T-helper 2 cell (primary cell): ENCODE results near the gene HSPA6.
"Not testable (repeated sequence)": the region's sequence is repeated elsewhere in the genome, so short reads cannot be mapped to it uniquely, and the experiment has no call there.

Experiments used
- DNase-seq, 5 experiments: peaks; one replicate each; pipeline versions ENCODE4 v3.0.0 to v3.0.0-alpha.2; 2012 to 2022
- total RNA-seq, 2 donors: gene quantifications; one replicate each; lab custom pipeline; 2026; lab: John Stamatoyannopoulos, UW

HSPA6 gene
- total RNA-seq, result 0 to 16.4 reads per million in 2 donors

DNA sequence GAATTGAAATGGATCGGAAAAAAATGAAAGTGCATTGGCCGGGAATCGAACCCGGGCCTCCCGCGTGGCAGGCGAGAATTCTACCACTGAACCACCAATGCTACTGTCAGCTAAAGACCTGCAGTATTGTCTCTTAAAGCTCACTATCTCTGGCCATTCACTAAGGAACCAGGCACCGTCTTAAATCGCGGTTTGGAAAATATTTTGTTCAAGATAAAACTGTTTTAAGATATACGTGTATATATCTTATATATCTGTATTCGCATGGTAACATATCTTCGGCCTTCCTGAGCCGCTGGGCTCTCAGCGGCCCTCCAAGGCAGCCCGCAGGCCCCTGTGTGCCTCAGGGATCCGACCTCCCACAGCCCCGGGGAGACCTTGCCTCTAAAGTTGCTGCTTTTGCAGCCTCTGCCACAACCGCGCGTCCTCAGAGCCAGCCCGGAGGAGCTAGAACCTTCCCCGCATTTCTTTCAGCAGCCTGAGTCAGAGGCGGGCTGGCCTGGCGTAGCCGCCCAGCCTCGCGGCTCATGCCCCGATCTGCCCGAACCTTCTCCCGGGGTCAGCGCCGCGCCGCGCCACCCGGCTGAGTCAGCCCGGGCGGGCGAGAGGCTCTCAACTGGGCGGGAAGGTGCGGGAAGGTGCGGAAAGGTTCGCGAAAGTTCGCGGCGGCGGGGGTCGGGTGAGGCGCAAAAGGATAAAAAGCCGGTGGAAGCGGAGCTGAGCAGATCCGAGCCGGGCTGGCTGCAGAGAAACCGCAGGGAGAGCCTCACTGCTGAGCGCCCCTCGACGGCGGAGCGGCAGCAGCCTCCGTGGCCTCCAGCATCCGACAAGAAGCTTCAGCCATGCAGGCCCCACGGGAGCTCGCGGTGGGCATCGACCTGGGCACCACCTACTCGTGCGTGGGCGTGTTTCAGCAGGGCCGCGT, at the start of gene HSPA6:
TSS of gene HSPA6 (plus strand) at position 724 of the 925 bp plus-strand sequence. CDS start at position 843, 119 bp downstream.
- peak; percentile 17 to 76 (median 56) for DNase-seq

DNA sequence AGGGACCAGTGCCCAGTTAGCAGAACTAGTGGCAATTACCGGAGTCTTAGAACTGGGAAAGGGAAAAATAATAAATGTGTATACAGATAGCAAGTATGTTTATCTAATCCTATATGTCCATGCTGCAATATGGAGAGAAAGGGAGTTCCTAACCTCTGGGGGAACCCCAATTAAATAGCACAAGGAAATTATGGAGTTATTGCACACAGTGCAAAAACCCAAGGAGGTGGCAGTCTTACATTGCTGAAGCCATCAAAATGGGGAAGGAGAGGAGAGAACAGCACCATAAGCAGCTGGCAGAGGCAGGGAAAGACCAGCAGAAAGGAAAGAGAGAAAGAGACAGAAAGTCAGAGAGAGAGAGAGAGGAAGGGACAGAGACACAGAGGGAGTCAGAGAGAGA, 46.6 kb upstream of the HSPA6 start:
- DNase-seq, result not testable (repeated sequence)

DNA sequence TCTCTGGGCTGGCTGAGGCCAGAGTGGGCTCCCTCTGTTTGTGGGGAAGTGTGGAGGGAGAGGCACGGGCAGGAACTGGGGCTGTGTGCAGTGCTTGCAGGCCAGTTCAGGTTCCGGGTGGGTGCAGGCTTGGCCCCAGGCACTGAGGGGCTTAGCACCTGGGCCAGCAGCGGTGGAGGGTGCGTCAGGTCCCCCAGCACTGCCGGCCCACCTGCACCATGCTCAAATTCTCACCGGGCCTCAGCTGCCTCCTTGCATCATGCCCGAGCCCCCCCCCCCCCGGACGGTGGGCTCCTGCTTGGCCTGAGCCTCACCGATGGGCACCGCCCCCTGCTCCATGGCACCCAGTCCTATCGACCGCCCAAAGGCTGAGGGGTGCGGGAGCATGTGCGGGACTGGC, 45.4 kb upstream of the HSPA6 start:
- no peak for DNase-seq

DNA sequence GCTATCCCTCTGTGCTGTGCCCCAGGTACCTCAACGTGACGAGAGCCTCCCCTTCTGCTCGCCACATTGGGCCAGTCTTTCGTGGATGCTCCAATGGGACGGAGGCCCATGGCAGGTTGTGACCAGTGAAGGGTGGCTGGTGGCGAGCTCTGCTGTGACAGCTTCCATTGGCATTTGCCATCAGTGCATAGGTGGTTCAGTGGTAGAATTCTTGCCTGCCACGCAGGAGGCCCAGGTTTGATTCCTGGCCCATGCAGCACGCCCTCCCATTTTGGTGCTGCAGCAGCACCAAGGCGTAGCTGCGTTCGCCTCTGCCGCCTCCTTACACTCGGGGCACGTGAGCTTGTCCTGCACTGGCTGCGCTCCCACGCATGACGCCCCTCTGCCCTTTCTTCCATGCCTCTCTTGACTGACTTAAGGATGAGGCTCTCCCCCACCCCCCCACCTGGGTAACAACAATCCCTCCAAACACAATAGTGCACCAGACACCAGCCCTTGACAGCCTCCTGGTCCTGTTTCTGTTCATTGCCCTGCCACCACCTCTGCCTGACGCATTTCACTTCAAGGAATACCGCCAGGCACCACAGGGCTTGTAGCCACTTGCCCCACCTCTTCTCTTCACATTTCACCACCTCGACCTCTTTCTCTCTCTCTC, 43.8 kb upstream of the HSPA6 start:
- DNase-seq, result no peak

DNA sequence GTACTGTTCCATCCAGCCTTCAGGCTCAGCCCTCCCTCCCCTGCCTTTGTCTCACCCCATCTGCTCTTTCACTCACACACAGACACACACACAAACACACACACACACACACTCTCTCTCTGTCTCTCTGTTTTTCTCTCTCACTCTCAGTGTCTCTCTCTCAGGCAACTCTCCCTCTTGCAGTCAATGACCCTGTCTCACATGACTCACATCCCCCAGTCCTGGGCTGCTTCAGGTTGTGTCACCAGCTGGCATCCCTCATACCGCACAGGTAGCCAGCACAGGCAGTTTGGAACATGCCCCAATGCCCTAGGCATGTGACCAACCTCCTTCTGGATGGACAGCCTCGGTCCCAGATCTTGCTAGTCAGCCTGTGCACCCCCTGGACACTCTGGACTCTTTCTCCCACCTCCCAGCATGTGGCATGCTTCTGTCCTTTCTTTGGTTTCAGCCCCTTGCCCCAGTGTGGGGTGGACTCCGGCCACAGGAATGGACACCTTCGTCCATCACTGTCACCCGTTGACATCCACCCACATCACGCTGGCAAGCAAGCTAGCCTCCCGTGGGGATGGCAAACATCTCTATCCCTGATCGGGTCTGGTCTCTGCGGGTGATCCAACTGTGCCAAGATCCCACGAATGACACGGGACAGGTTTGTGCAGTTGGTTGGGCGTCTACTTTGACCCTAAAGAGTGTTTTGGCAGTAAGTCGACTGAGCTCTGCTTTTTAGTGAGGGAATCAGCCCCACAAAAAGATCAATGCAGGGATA, 42.5 kb upstream of the HSPA6 start:
- no peak for DNase-seq

DNA sequence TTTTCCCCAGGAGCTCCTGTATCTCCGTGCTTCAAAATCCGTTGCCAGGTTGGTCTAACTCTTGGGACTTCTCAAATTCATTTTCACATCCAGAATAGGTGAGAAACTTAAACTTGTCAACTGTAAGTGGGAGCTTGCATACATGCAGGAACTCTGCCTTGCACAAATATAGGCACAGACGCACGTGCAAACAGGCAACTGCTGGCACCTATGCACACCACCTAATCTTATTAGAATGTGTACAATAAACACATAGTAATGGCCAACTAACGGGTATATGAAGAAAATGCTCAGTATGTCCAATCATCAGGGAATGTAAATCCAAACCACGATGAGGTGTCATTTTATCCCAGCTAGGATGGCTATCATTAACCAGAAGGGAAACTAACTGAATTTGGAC, 41.7 kb upstream of the HSPA6 start:
- DNase-seq, result no peak

DNA sequence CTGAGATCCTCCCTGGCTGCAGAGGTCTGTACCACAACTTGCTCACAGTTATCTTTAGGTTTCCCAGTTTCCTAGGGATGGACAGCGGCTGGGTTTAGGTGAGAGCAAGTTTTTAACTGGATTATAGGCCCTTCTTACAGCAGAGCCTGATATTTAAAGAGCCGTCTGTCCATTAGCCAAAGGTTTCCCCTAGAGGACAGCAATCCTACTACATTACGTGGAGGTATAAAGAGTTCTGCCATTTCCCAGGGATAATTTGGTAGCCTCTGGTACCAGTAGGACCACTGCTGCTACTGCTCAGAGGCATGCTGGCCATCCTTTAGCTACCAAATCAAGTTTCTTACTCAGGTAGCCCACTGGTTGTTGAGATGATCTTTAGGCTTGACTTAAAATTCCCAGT, 41.0 kb upstream of the HSPA6 start:
- DNase-seq, result no peak

DNA sequence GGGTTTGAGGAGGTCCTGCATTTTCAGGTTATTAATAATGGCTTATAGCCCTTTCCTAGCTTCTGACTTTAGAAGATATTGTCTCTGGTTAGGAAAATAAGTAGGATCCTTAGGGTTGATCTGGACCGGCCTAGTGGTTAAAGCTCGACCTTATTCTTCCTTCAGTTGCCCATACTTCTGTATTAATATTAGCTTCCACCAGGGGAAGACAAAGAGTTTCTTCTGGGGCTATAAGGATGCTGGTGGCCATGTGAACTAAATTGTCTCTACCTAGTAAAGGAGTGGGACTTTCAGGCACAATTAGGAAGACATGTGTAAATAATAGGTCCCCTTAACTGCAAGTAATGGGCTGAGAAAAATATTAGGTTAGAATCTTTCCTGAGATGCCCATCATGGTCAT, 39.7 kb upstream of the HSPA6 start:
- peak in 1 of 5 experiments; percentile 12 for DNase-seq

DNA sequence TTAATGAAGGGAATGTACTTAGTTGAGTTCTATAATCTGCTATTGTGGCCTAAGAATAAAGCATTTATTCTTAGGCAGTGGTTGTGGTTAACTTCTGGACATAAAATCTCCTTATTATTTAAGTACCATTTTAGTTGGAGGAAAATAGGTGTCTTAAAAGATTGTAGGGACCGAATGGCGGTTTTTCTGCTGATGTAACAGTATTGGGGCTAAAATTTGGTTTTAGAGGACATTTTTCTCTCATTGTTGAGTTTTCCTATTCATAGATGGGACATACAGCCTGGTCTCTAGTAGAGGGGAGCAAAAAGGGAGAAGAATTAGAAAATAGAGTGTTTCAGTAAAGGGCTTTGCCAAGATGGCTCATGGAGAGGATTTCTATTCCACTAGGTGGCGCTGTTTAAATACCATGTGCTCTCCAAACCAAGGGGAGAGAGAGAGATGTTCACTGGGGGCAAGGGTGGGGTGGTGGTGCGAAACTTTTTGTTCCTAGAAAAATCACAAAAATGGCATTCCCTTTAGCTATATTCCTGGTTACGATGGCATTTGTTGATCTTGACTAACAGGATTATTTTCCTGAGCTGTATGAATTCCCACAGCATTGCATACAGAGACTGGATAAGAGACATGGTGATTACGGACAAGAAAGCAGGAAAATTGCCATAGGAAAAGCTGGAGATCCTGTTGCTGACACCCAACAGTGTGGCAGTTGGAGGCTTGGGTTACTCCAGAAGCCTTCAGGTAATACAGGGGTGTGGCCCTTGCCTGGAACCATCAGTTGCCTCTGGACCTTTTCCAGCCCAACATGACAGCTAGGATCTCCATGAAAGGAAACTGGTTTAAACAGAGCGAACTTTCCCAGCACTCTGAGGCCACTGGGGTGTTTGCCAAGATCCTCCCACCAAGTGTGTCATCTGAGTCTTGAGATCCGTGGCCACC, 37.3 kb upstream of the HSPA6 start:
- peak in 3 of 5 experiments; percentile 9 to 64 (median 42) for DNase-seq

DNA sequence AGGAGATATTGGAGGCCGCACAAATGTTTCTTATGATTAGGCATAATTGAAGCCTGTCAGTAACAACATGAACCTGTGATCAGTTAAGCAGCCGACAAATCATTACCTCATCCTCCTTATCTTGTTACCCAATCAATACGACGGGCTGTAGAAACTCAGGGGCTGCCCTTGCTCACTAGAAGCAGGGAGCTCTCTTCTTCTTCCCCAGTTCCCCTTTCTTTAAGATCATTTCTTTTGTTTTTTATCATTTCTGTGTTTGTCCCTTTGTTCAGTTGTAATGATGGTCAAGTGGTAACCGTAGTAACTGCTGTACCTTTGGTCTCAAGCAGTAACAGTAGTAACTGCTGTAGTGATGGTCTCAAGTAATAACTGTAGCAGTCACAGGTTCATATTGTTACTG, 32.9 kb upstream of the HSPA6 start:
- peak in 1 of 5 experiments; percentile 66 for DNase-seq

DNA sequence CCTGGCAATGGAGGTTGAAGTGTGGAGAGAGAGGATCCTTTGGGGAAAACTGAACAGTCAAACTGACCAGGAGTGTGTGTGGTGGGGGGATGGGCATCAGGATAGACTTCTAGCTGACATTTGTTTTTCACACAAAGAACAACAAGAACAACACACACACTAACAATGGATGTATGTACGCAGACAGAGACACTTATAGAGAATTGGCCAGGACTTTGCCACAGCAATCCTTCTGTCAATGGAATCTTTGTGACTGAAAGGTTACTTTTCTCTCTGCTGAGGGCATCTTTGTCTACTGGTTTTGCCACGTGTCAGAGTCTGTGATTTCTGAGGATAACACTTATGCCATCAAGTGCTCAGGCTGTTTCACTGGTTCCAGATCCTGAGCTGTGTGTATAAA, 31.5 kb upstream of the HSPA6 start:
- no peak for DNase-seq

DNA sequence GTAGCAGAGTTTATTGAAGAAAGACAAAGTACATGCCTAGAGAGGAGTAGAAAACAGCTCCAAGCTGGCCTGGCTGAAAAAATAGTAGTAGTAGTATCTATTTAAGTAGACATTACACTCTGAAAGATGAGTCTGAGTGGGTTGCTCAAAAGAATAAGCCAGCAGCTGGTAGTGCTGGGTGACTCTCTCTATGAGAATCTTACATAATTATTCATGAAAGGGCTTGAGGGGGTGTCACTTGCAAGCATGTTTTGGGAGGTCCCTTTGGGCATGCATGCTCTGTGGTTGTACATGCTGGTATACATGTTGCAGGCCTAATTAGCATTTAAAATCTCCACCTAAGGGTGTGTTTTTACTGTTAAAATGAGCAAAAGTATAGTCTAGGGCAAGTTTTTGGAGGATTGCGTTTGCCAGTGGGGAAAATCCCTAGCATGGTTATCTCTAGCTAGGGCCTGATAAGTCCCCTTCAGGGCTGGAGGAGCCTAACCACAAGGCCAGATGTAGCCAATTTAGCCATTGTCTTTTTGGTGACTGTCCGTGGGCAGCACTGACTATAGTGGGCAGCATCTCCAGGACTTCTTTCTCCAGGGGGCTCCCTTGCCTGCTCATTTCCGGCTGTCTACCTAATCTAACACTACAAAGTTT, 30.1 kb upstream of the HSPA6 start:
- DNase-seq, result no peak

DNA sequence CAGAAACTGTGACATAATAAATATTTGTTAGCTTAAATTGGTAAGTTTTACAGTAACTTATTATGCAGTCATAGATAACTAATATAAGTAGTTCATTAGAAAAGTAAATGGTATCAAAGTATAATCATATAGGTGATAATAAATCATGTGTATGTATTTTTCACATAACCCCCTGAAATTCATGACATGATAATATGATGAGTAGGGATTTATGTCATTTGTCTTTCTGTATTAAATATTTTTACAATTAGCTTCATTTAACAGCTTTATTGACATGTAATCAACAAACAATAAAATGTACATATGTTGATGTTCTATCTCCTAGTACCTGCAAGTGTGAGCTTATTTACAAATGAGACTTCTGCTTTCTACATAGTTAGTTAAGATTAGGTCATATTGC, 28.9 kb upstream of the HSPA6 start:
- DNase-seq, result no peak

DNA sequence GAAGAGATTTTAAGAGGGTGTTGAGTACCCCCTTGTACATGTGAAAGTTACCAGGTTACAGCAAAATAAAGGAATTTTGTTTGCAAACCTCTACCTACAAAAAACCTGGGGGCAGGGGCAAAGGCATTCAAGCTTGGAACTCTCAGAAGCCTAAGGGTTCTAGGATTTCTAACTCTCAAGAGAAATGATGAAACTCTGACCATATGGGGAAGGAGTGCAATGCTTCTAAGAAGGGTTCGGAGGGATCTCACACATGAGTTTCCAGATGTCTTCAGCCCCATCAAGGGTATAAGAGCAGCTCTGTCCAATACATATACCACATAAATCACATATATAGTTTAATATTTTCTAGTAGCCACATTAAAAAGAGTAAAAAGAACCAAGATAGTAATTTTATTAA, 26.4 kb upstream of the HSPA6 start:
- DNase-seq, result no peak

DNA sequence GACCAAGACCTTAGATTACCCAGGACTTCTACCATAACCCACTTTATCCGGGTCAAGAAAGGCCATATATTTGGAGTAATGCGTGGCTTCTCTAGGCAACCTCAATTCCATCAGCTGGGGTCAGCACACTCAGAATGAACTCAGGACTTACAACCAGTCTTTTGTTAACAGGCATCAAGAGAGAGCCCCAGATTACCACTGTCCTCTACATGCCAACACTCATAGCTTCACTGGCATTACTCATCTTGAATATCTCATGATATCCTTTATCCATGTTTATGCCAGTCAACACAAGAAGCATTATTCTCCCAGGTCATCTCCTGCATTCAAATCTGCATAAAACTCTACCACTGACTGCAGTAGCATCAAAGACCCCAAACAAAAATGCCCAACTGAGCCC, 25.7 kb upstream of the HSPA6 start:
- DNase-seq, result no peak

DNA sequence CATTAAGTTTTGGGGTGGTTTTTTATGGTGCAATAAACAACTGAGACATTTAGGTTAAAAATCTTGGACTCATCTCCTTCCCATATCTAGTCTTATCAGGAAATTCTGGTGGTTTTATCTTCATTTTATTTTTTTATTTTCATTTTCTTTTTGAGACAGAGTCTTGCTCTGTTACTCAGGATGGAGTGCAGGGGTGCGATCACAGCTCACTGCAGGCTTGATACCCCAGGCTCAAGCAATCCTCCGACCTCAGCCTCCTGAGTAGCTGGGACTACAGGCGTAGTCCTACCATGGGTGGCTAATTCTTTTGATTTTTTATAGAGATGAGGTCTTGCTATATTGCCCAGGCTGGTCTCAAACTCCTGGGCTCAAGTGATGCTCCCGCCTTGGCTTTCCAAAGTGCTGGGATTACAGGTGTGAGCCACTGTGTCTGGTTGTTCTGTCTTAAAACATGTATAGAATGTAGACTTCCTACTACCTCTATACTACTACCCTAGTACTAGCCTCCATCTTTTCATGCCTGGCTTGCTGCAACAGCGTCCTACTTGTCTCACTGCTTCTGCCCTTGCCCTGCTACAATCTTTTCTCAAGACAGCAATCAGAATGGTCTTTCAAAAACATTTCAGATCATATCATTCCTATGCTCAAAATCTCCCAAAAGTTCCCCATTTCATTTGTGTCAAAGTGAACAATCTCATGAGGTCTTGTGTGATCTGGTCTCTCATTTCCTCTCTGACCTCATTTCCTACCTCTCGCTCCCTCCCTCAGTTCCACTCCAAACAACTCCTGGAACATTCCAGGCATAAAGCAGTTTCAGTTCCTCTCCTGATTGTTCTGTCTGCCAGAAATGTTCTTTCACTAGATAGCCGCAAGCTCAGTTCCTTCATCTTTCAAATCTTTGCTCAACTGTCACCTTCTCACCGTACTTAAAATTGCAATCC, 25.0 kb upstream of the HSPA6 start:
- no peak for DNase-seq

DNA sequence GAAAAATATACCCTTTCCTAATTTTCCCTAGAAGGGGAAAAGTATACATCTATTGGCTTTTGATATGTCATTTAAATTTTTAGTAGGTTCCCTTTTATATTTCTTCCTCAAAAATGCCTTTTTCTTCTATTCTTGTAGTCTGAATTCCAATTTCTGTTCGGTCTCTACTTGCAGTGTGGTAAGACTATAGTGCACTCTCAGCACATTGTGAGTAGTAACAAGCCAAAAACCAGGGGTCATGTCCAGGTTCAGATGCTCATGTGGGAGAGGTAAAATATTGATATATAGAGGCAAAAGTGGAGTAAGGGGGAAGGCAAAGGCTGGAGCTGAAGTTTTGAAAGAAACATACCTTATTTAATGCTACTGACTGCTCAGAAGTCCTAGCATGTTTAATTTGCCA, 23.1 kb upstream of the HSPA6 start:
- no peak for DNase-seq

DNA sequence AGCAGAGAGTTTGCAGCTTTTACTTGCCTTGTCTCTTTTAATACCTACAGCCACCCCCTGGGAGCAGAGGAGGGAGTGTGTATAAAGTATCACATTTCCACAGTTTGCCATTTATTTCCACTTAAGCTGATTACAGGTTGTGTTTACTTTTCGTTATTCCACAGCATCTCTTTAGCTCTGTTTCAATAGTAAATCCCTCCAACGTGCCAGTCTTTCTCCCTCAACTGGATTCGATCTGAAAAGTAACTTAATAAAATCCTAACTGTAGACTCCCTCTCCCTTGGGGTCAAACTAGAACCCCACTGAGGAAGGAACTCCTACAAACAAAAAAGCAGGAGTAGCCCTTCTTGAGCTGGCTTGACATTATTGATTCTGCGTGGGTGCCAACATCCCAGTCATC, 22.2 kb upstream of the HSPA6 start:
- no peak for DNase-seq

DNA sequence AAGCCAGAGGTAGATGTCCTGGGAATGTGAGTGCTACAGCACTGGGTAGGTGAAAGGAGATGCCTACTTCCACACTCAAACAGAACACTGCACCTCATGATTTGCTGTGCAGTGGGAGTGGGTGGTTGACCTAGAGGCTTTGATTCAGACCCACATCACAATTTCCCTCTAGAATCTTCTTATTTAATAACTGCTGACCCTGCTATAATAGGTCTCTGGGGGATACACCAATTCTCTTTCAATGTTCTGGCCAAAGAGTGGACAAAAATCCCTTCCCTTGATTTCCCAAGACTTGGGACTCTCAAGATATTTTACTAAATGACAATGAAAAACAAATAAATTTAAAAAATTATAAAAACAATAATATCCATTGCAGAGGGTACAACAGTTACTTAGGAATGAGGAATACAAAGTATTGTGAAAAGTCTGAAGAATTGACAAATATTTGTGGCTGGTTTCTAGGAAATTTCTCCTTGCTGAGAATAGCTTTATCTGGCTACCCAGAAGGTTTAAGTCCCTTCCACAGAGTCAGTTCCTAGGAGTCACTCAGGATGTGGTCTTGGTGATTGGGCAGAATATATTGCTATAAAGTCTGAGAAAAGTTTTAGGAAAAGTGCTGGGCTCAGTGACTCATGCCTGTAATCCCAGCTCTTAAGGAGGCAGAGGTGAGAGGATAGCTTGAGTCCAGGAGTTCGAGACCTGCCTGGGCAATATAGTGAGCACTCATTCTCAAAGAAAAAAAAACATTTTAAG, 21.5 kb upstream of the HSPA6 start:
- no peak for DNase-seq

DNA sequence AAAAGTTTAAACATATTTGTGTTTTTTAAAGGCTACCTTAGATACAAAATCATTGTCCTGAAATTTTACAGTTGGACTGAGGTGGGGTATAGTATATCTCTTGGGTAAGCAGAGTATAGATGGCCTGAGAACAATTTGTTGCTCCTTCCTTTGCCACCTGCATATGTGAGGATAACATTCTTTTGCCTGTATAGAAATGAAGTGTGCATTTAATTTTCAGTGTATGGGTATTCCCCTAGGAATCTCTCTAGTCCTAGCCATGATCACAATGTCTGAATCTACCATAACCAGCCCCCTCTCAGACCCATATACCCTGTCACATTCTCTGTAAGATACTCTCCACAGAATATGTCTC, 21.0 kb upstream of the HSPA6 start:
- no peak for DNase-seq
